ENCODE results near the gene PIGS.

PIGS gene

DNA sequence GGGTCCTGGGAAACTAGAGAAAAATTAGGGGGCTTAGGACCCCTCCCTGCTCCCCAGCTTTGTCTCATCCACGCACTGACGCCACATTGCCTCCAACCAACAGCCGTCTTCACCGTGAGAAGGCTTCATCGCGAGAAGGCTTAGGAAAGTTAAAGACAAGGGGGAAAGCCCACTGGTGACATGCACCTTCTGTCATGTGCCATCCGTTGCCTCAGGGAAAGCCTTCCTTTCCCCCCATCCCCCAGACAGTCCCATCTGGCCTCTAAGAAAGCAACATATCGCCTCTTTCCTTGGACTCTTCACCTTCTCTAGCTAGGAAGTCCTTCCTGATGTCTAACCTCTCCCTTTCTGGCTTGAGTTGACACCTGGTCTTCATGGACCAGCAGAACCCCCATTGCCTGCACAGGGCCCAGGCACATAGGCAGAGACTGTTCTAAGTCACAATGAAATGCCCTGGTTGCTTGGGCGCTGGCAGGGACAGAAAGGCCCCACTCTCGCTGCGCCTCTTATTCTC lies 63.1 kb downstream of the PIGS start:
- no peaks in the 10 kb centered on the region for H3K9me3 ChIP-seq (ENCODE audit: insufficient read depth, low read depth, low read length)
- 0 out of 2 replicates have a peak, but pooled peaks cover 3% of the 10 kb centered on the region for H3K4me1 ChIP-seq (ENCODE audit: insufficient read depth, low read length)
- no peak overlapping the region for H3K9ac ChIP-seq (ENCODE audit: low read depth, low read length)
- no peak overlapping the region for H3K27ac ChIP-seq (ENCODE audit: low read length)
- no peak overlapping the region for H3K4me3 ChIP-seq (ENCODE audit: low read length)
- peaks cover 7% of the 10 kb centered on the region for H3K27me3 ChIP-seq (ENCODE audit: insufficient read depth, low read length)
- H3K36me3 ChIP-seq (ENCODE audit: insufficient read depth, low read depth, low read length) = no peaks in the 10 kb centered on the region

GRCh38 chr17:28507567-28508203 lies 63.6 kb downstream of the PIGS start:
- Histone ChIP-seq H3K36me3 (ENCODE audit: insufficient read depth, low read depth, low read length) (no peaks in the 10 kb centered on the region), H3K9ac (ENCODE audit: low read depth, low read length) (no peak overlapping the region), H3K27me3 (ENCODE audit: insufficient read depth, low read length) (peaks cover 7% of the 10 kb centered on the region), H3K9me3 (ENCODE audit: insufficient read depth, low read depth, low read length) (no peaks in the 10 kb centered on the region), H3K4me3 (ENCODE audit: low read length) (no peak overlapping the region), H3K27ac (ENCODE audit: low read length) (no peak overlapping the region), H3K4me1 (ENCODE audit: insufficient read depth, low read length) (0 out of 2 replicates have a peak, but pooled peaks cover 3% of the 10 kb centered on the region)

DNA sequence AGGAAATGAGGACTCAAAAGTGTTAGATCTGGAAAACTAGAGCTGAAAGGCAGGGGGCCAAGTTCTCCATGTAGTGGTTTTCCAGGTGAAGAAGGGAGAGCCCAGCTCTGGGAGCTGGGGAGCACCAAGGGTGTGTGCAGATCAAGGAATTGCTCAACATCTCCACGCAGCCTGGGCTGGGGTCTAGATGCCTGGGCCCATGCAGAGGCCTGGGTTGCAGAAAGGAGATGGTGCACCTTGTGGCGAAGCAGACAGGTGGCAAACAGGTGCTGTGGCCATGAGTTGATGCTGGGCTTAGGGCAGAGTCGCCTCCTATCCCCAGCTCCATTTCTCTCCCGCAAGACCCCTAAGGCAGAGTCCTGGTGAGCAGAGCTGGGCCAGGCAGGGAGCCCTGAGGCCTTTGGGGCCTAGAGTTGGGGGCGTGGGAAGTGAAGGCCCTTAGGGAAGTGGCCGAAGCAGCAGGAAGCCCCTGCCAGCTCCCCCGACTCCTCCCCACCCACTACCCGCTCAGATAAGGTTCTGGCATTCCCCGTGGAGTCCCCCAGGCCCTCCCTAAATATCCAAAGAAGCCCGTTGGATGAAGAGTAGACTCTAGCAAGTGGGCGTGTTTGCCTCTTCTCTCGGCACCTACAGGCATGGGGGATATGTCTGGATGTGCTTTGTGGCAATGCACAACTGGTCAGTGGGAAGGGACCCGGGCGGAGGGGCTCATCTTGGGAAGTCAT lies 64.4 kb downstream of the PIGS start:
- no peaks in the 10 kb centered on the region for H3K36me3 ChIP-seq (ENCODE audit: insufficient read depth, low read depth, low read length)
- no peak overlapping the region for H3K4me3 ChIP-seq (ENCODE audit: low read length)
- peaks cover 7% of the 10 kb centered on the region for H3K27me3 ChIP-seq (ENCODE audit: insufficient read depth, low read length)
- H3K9ac ChIP-seq (ENCODE audit: low read depth, low read length) = no peak overlapping the region
- 0 out of 2 replicates have a peak, but pooled peaks cover 3% of the 10 kb centered on the region for H3K4me1 ChIP-seq (ENCODE audit: insufficient read depth, low read length)
- no peak overlapping the region for H3K27ac ChIP-seq (ENCODE audit: low read length)
- no peaks in the 10 kb centered on the region for H3K9me3 ChIP-seq (ENCODE audit: insufficient read depth, low read depth, low read length)

DNA sequence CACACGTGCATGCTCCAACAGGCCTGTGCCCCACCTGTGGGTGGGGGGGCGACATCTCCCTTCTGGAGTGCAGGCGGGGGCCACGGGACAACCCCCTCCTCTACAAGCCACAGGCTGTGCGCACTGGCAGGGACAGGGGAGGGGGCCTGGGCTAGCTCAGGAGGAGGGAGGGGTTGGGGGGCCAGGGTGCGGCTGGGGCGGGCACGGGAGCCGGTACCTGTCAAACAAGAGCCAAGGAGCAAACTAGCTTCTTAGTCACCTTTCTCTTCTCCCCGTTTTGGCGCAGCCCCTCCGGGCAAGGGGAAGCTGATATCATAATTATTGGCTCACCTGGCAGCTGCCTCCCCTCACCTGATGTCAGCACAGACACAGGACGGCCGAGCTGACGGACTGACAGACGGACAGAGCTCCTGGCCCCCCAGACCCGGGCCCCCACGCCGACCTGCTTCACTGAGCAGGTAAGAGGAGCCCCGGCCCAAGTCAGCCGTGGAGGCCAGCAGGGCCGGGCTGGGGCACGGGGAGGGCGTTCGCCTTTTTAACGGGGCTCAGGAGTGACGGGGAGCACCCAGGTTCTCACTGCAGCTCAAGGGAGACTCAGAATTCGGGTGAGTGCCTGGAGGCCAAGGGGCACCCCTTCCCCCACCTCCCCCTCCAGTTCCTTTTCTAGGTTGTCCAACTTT lies 65.2 kb downstream of the PIGS start, which contains the start of gene FOXN1:
Gene FOXN1, plus strand, starts transcription at position 363 of the 680 bp plus-strand sequence. CDS start 17,622 bp downstream, outside the sequence.
- no peak within 1 kb of the TSS for H3K4me3 ChIP-seq (ENCODE audit: low read length)
- peaks cover 7% of the 10 kb centered on the region for H3K27me3 ChIP-seq (ENCODE audit: insufficient read depth, low read length)
- H3K27ac ChIP-seq (ENCODE audit: low read length) = no peak within 1 kb of the TSS
- H3K4me1 ChIP-seq (ENCODE audit: insufficient read depth, low read length) = 0 out of 2 replicates have a peak, but pooled peaks cover 3% of the 10 kb centered on the region
- H3K9ac ChIP-seq (ENCODE audit: low read depth, low read length) = no peak within 1 kb of the TSS
- no peaks in the 10 kb centered on the region for H3K36me3 ChIP-seq (ENCODE audit: insufficient read depth, low read depth, low read length)
- no peaks in the 10 kb centered on the region for H3K9me3 ChIP-seq (ENCODE audit: insufficient read depth, low read depth, low read length)

- H3K9me3 ChIP-seq (ENCODE audit: insufficient read depth, low read depth, low read length) = no peaks in the 10 kb centered on the region
- no peak overlapping the region for H3K27ac ChIP-seq (ENCODE audit: low read length)
- H3K4me3 ChIP-seq (ENCODE audit: low read length) = no peak overlapping the region
- no peaks in the 10 kb centered on the region for H3K36me3 ChIP-seq (ENCODE audit: insufficient read depth, low read depth, low read length)
- peaks cover 5% of the 10 kb centered on the region for H3K27me3 ChIP-seq (ENCODE audit: insufficient read depth, low read length)
- H3K9ac ChIP-seq (ENCODE audit: low read depth, low read length) = no peak overlapping the region
- H3K4me1 ChIP-seq (ENCODE audit: insufficient read depth, low read length) = 0 out of 2 replicates have a peak, but pooled peaks cover 3% of the 10 kb centered on the region
These were observed 67.9 kb downstream of the PIGS start for GRCh38 chr17:28503420-28503819.

Data from iPS-20b (cell line).